ENCODE results near the gene SOX2. TPM values are rescaled to one million over a fixed set of nuclear protein-coding genes. Genes with fewer than 3 reads are reported as not detected.
"Not testable (repeated sequence)": the region's sequence is repeated elsewhere in the genome, so short reads cannot be mapped to it uniquely, and the experiment has no call there.

SOX2 gene
- total RNA-seq, 1 donor from 2014 or later = not detected

DNA sequence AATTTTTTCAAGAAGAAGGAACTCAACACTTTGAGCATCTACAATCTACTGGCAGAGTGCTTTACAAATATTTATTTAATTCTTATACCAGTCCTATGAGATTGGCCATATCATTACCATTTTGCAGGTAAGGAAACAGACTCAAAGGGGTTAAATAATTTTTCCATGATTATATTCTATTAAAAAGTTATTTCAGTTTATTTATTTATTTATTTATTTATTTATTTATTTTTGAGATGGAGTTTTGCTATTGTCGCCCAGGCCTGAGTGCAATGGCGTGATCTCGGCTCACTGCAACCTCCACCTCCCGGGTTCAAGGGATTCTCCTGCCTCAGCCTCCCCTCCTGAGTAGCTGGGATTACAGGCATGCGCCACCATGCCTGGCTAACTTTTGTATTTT, 52.3 kb downstream of the SOX2 start:
- not testable (repeated sequence) for DNase-seq
